ENCODE measurements around the gene TEX261.

DNA sequence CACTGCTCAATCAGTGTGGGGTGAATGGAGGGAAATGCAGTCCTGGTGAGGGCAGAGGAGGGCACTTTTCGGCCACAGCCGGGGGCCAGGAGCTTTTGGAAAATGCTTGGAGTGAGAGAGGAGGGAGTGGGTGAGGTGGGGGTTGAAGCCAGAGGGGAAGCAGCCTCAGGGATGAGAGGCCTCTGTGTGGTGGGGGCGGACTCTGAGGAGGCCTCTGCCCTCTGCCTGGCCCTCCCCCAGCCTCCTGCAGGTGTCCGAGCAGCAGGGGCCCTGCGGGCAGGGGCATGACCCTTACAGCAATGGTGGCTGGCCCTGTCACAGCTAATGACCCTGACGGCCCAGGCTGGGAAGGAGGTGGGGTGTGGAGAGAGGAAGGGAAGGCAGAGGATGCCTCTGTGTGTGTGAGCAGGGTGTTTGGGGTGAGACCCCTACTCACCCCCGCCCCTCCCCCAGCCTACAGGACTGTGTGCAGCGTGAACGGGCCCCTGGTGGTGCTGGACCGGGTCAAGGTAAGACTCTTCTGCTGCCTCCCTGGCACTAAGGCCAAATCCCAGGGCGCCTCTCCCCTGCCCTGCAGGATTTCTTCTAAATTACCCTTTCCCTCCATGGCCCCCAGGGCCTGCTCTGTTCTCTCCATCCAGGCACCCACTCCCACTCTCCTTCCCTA is 51.3 kb downstream of the TEX261 start:
- TF ChIP-seq POLR2A (IDR thresholded peaks at IDR 0.05): no peak
- TF ChIP-seq, protein P1, sequence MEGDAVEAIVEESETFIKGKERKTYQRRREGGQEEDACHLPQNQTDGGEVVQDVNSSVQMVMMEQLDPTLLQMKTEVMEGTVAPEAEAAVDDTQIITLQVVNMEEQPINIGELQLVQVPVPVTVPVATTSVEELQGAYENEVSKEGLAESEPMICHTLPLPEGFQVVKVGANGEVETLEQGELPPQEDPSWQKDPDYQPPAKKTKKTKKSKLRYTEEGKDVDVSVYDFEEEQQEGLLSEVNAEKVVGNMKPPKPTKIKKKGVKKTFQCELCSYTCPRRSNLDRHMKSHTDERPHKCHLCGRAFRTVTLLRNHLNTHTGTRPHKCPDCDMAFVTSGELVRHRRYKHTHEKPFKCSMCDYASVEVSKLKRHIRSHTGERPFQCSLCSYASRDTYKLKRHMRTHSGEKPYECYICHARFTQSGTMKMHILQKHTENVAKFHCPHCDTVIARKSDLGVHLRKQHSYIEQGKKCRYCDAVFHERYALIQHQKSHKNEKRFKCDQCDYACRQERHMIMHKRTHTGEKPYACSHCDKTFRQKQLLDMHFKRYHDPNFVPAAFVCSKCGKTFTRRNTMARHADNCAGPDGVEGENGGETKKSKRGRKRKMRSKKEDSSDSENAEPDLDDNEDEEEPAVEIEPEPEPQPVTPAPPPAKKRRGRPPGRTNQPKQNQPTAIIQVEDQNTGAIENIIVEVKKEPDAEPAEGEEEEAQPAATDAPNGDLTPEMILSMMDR (IDR thresholded peaks at IDR 0.05): no peak

Measured in testis (tissue), 2 donors.